HEK293 (cell line): ENCODE data around the gene RSRP1.

Source experiments
- EGR2 ChIP-seq: fragments of 450-650 bp; formaldehyde crosslinking; IDR thresholded peaks from 2 replicates; pipeline ENCODE4 v1.5.1; 2016; ENCODE audit warnings: low read depth, missing biosample characterization, missing genetic modification characterization
- ZNF791 ChIP-seq: fragments of 450-650 bp; formaldehyde crosslinking; IDR thresholded peaks from 2 replicates; pipeline ENCODE4 v1.5.1; 2016; ENCODE audit warnings: missing biosample characterization, missing genetic modification characterization

DNA sequence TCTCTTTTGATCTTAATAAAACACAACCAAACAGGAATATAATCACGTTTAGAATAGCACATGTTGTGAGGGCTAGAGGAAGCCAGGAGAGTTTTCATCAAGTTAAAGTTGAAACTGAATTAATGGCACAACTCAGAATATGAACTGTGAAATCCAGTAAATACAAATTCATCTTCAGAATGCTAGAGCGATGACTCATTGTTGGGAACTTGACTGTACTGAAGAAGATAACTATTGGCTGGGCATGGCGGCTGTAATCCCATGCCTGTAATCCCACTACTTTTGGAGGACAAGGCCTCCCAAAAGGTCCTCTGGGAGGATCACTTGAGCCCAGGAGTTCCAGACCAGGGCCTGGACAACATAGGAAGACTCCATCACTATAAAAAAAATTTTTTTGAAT, 23.8 kb downstream of the RSRP1 start:
- TF ChIP-seq ZNF791 (tag by site-specific recombination) (no peak), EGR2 (tag by site-specific recombination) (no peak)
